Measurements from ENCODE around the gene B4GALT3. TPM values are rescaled to one million over a fixed set of nuclear protein-coding genes. Genes with fewer than 3 reads are reported as not detected.

The B4GALT3 gene
- total and polyA plus RNA-seq, 2 of the 8 experiments (the other 6 are each of a cell fraction or from before 2014, with no cell fraction given): 42.3 to 43.0 TPM

DNA sequence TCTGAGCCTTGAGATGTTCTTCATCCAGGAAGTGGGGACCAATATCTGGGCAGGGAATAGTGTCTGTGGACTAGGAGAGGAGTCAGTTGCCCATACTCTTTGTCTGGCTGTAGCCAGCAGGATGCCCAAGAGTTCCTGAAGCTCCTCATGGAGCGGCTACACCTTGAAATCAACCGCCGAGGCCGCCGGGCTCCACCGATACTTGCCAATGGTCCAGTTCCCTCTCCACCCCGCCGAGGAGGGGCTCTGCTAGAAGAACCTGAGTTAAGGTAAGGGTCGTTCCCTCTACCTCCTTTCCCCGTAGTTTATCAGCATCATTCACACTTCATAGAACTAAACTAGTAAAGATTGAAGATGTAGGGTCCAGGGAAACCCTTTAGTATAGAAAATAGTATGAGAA is 14.5 kb downstream of the B4GALT3 start (continued):
- no peak for TF ChIP-seq BRCA1 (IDR thresholded peaks at IDR 0.05; ENCODE audit: low read depth, low read length)
- no peak for TF ChIP-seq TAF7 (optimal IDR thresholded peaks at IDR 0.05; ENCODE audit: borderline replicate concordance, low read depth, low read length)
- no peak for TF ChIP-seq MAFK (IDR thresholded peaks at IDR 0.05; ENCODE audit: low read depth, low read length)

All from H1 (cell line).